ENCODE measurements around the gene PLK5. TPM values are rescaled to one million over a fixed set of nuclear protein-coding genes. Genes with fewer than 3 reads are reported as not detected.

Gene PLK5
- total RNA-seq, 4 donors from 2014 or later = 0.17 TPM; not detected in 3

GRCh38 chr19:1503089-1503924 lies 20.6 kb upstream of the PLK5 start:
- Histone ChIP-seq H3K27me3 (peaks cover 4 to 65% (median 23%) of the 10 kb centered on the region in 4 donors), H3K4me3 (peak overlapping the region in 2 of 4 donors; percentile 20 to 30), H3K9me3 (peaks cover 0 to 2% (median 0%) of the 10 kb centered on the region in 4 donors), H3K36me3 (peaks cover 0 to 7% (median 3%) of the 10 kb centered on the region in 4 donors), H3K4me1 (peaks cover 14 to 30% (median 24%) of the 10 kb centered on the region in 4 donors), H3K27ac (replicated peaks in 1 of 4) (no peak overlapping the region)
- WGBS = 7% methylated on average over 32 of the region's 49 CpGs
- peak; percentile 57 to 77 (median 61) for TF ChIP-seq CTCF (IDR thresholded peaks at IDR 0.05)
- no peak for TF ChIP-seq POLR2A (IDR thresholded peaks at IDR 0.05; ENCODE audit: low read depth)
- intact Hi-C loops (cut with DNase I) = no loop called here
- DNase-seq (ENCODE audit: extremely low spot score) = no peak

GRCh38 chr19:1503925-1504773 lies 19.7 kb upstream of the PLK5 start:
- intact Hi-C loops (cut with DNase I) = no loop called here
- no peak overlapping the region for H3K4me3 ChIP-seq
- 62% methylated on average over 15 of the region's 23 CpGs for WGBS
- H3K27me3 ChIP-seq = peaks cover 4 to 67% (median 23%) of the 10 kb centered on the region in 4 donors
- H3K4me1 ChIP-seq = peaks cover 14 to 32% (median 25%) of the 10 kb centered on the region in 4 donors
- H3K9me3 ChIP-seq = peaks cover 0 to 4% (median 0%) of the 10 kb centered on the region in 4 donors
- H3K36me3 ChIP-seq = peaks cover 0 to 7% (median 3%) of the 10 kb centered on the region in 4 donors
- no peak for TF ChIP-seq POLR2A (IDR thresholded peaks at IDR 0.05; ENCODE audit: low read depth)
- no peak for TF ChIP-seq CTCF (IDR thresholded peaks at IDR 0.05)
- no peak for TF ChIP-seq EP300 (IDR thresholded peaks at IDR 0.05)
- DNase-seq (ENCODE audit: extremely low spot score) = no peak
- H3K27ac ChIP-seq (replicated peaks in 1 of 4) = no peak overlapping the region

GRCh38 chr19:1505012-1505411 lies 18.9 kb upstream of the PLK5 start:
- no peak overlapping the region for H3K4me3 ChIP-seq
- no peak overlapping the region for H3K27ac ChIP-seq (replicated peaks in 1 of 4)
- peaks cover 4 to 67% (median 23%) of the 10 kb centered on the region in 4 donors for H3K27me3 ChIP-seq
- H3K9me3 ChIP-seq = peaks cover 0 to 4% (median 0%) of the 10 kb centered on the region in 4 donors
- 72% methylated on average over 8 of the region's 8 CpGs for WGBS
- intact Hi-C loops (cut with DNase I) = no loop called here
- DNase-seq (ENCODE audit: extremely low spot score) = no peak
- TF ChIP-seq POLR2AphosphoS5 (IDR thresholded peaks at IDR 0.05) = no peak
- TF ChIP-seq CTCF (IDR thresholded peaks at IDR 0.05) = no peak
- no peak for TF ChIP-seq POLR2A (IDR thresholded peaks at IDR 0.05; ENCODE audit: low read depth)
- TF ChIP-seq EP300 (IDR thresholded peaks at IDR 0.05) = no peak
- peaks cover 14 to 36% (median 26%) of the 10 kb centered on the region in 4 donors for H3K4me1 ChIP-seq
- peaks cover 0 to 7% (median 3%) of the 10 kb centered on the region in 4 donors for H3K36me3 ChIP-seq

GRCh38 chr19:1505991-1506881 lies 17.6 kb upstream of the PLK5 start:
- no peak for TF ChIP-seq CTCF (IDR thresholded peaks at IDR 0.05)
- no peak for TF ChIP-seq POLR2AphosphoS5 (IDR thresholded peaks at IDR 0.05)
- no peak for TF ChIP-seq EP300 (IDR thresholded peaks at IDR 0.05)
- no peak for TF ChIP-seq POLR2A (IDR thresholded peaks at IDR 0.05; ENCODE audit: low read depth)
- H3K9me3 ChIP-seq = peaks cover 0 to 4% (median 0%) of the 10 kb centered on the region in 4 donors
- peaks cover 4 to 76% (median 23%) of the 10 kb centered on the region in 4 donors for H3K27me3 ChIP-seq
- no peak overlapping the region for H3K4me3 ChIP-seq
- H3K27ac ChIP-seq (replicated peaks in 1 of 4) = peak overlapping the region in 1 of 4 donors; percentile 78
- peaks cover 0 to 7% (median 3%) of the 10 kb centered on the region in 4 donors for H3K36me3 ChIP-seq
- intact Hi-C loops (cut with DNase I) = no loop called here
- peaks cover 14 to 44% (median 32%) of the 10 kb centered on the region in 4 donors for H3K4me1 ChIP-seq
- 91% methylated on average over 13 of the region's 45 CpGs for WGBS
- DNase-seq (ENCODE audit: extremely low spot score) = no peak

Measured in esophagus muscularis mucosa (tissue), 4 donors.